Activated CD8-positive, alpha-beta memory T cell treated with anti-CD3 and anti-CD28 coated beads, Interleukin-2, amount 50 U/mL, for 24 hours (primary cell): Measurements from ENCODE around the gene NR1D1.

Source experiments
- DNase-seq: peaks from one replicate; pipeline ENCODE4 v3.0.0-alpha.2; 2020; ENCODE audit errors: extremely low read depth

The NR1D1 gene

DNA sequence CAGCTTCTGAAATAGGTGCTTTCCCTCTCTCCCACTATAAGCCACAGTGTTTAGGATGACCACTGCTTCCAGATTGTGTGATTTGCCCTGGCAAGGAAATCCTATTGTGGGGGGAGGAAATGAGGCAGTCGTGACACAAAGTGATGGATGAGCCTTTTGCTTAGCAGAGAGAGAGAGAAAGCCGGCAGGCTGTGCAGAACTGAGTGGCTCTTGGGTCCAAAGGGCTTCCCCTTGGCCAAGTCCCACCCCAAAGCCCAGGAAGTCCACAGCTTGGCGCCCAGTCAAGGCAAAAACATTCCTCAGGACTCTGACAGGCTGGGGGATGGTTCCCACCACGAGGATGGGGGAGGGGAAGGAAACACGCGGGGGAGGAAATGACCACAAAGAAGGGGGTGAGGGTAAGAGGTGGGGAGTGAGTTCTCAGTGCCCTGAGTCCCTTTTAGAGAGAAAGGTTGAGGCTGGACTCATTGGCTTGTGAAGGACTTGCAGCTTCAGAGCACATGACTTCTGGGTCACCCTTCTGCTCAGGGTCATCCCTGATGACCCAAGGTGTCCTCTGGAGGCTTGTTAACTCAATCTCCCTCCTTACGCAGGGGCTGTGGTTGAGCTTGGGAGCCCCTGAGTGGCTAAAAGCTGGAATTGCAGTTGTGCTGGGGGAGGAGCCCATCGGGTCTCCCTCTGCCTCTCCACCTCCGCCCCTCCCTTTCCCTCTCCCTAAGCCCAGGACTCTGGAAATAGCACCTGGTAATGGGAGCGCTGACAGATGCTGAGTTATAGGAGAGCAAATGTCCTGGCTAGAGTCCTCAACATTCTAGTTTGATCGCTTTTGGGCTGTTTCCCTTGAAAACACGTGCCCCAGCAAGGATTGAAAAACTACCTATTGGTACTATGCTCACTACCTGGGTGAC is 11.1 kb upstream of the NR1D1 start:
- no peak for DNase-seq

DNA sequence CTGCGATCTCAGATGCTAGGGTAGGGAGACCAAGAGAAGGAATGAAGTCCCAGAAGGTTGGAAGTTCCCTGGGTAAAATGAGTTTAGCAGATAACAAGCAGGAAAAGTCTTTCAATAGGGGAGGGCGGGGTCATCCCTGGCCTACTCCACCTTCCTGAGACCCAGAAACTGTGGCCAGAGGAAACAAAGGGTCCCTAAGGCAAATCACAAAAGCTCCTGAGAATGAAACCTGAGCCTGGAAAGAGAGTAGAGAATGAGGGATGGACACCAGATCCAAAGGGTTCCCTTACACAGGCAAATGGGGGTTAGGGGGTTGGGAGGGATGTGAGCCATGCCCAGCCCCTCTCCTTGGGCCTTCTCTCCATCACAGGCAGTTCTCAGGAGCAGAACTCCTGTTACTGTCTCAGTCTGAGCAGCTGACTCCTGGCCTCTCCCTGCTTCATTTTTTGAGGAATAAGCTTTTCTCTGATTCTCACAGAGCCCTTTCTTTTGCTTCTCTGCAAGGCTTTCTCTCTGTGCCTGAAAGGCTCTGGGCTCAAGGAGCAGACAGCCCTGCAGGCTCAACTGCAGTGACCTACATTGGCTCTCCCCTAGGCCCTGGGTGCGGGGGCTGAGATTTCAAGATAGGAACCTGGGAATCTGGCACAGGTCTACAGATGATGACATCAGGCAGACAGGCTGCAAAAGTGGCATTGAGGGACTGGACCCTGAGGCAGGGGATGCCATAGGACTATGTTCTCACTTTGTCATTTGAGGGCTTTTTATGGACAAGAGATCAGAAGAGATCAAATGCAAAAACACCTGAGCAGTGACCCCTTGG is 9.8 kb upstream of the NR1D1 start:
- no peak for DNase-seq

DNA sequence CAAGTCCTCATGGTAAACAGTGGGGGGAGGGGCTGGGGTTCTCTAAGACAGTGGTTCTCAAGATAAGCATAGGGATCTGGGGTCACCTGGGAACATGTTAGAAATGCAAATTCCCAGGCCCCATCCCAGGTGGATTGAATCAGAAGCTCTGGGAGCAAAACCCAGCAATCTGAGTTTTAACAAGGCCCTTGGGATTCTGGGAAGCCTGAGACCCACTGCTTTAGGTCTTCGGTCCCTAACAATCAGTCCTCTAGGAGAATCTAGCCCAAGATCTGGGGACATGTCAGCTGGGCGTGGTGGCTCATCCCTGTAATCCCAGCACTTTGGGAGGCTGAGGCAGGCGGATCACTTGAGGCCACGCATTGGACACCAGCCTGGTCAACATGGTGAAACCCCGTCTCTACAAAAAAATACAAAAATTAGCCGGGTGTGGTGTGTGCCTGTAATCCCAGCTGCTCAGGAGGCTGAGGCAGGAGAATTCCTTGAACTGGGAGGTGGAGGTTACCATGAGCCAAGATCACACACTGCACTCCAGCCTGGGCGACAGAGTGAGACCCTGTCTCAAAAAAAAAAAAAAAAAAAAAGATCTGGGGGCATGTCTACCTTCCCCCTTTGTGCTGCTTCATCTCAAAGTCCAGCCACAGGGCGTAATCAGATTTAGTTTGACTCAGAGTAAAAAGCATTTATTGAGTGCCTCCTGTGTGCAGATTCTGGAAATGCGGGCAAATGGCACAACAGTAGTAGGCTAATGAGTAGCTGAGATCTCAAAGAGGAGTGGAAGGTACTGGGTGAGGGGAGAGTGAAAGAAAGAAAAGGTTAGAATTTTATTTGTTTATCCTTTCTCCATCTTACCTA is 8.8 kb upstream of the NR1D1 start:
- DNase-seq: no peak

DNA sequence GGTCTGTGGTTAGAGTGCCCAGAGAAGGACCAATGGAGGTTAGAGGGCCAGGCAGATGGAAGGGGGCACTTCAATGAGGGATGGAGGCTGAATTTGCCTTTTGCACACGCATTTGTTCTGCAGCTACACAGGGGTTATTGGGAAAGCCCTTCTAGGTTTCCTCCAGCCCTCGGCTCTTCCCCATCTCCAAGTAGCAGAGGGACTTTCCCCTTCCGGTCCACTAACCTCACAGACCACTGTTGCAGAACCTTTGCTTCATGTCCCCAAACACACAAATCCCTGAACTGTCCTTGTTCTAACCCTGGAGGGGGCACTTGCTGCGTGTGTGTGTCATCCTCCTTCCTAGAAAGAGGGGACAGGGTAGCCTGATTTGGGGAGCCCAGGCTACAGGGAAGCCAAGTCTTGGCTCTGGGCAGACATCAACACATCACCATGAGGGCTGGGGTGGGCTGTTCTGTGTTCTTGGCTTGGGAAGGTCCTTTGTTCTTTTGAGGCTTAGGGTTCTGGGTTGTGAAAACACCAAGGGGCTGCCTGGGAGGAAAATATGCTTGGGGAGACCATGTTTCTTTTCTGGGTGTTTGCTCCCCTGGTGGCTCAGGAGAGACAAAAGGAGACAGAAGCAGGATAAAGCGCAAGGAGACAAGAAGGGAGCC is 7.3 kb upstream of the NR1D1 start:
- no peak for DNase-seq

DNA sequence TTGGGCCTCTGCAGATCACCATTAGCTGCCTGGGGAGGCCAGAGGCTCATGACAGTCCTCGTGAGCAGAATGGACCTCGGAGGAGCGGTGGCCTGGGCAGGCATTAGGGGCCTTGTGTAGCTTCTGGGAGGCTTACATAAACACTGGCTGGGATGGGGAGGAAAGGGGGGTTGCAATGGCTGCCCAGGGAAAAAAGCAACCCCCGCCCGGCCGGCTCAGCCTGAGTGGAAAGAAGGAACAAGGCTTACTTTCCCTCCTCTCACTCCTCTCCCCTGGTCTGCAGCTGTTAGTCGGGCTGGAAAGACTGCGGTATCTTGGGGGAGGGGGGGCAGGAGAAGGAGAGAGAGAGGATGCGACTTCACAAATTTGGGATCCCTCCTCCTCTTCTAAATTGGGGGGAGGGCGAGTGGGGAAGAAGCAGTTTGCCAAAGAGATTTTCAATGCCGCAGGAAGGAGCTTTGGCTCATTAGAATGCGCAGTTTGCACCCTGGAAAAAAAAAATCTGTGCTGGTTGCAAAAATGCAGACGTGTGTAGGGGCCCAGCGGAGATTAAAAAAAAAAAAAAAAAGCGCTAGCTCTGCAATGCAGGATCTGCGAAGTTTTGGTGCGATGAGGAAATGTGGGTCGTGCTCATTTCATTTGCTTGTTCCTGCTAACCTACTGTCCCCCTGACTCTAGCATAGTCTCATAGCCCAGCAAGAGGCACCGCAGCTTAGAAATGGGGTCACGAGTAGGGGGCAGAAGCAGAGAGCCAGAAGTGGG is 6.6 kb upstream of the NR1D1 start:
- DNase-seq: no peak

DNA sequence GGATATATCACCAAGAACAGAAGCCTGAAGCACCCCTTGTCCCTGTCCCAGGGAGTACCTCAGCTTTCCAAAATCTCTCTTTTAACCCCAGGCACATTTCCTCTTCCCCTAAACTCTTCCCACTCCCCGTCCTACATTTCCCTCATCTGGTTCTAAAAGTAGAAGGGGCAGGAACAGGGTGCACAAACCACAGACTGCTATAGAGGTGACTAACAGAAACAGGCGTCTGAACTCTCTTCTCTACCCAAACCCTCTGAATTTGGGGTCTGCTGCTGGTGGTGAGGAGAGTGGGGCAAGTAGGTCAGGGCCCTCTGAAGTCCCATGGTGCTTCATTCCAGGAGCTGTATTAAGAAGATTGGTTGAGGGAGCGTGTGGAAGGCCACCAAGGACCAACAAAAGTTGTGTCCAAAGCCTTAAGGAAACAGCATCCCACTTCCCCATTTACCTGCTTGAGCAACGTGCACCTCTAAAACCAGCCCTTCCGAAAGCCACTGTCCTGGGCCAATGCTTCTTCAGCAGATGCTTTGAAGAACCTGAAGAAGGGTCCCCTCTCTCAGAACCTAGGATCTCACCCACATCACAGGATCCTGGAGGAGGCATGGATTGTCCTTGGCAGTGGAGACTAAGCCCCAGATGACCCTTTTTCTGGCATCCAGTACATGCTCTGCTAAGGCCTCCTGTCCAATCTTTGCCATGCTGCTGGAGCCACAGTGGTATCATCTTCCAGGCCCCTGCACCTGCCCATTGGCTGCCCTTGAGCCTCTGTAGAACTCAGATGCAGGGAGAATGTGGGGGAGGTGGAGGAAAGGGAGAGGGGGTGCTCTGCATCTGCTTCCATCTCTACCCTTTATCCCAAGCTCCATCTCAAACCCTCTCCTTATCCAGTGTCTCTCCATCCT is 5.7 kb upstream of the NR1D1 start:
- DNase-seq: no peak

DNA sequence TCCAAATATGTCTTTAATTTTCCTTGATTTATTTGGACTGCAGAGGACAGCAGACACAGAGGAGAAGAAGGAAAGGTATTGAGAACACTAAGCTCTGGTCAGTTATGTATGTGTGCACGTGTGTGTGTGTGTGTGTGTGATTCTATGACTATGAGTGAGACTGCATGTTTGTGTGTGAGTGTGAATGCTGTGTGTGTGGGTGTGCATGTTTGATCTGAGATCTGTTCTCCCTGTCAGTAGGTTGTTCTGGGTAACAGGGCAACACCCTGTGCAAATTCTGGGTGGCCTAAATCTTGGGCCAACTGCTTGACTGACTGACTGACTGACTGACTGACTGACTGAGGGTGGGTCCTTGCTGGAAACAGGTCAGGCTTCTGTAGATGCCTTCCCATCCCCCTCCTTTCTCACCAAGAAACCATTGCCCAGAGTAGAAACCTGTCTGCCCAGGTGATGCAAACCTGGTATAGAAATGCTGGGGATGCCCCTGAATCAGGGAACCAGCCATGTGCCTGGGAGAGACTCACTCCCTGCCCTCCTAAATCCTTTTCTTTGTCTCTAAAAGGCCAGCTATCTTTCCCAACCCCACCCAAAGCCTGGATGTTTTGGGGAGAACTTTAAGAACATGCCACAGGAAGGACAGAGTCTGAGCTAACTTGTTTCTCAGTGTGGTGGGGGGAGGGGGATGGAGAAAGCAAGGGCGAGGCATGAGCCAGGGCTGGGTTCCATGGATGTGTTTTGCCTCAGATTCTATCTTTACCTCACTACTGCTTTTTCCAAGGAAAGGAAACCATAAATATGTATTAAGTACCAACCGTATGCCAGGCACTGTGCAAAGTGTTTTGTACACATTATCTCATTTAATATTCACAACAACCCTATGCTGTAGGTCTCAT is 4.5 kb upstream of the NR1D1 start:
- no peak for DNase-seq

DNA sequence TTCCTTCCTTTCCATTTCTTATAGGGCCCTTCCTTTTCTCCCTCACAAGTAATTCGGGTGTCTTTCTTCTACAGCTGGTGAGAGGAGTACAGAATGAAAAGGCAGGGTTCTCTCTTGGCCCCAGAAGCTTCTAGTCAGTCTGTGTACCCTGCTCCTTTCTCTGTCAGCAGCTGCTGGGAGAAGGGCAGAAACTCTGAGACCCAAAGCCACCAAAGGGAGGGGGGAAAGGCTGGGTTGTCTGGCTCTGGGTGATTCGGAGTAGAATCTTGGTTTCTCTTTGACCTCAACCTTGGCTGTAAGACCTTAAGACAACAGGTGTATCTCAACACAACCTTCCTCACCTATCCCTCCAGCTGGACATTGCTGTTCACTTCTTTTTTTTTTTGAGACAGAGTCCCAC is 3.3 kb upstream of the NR1D1 start:
- no peak for DNase-seq

DNA sequence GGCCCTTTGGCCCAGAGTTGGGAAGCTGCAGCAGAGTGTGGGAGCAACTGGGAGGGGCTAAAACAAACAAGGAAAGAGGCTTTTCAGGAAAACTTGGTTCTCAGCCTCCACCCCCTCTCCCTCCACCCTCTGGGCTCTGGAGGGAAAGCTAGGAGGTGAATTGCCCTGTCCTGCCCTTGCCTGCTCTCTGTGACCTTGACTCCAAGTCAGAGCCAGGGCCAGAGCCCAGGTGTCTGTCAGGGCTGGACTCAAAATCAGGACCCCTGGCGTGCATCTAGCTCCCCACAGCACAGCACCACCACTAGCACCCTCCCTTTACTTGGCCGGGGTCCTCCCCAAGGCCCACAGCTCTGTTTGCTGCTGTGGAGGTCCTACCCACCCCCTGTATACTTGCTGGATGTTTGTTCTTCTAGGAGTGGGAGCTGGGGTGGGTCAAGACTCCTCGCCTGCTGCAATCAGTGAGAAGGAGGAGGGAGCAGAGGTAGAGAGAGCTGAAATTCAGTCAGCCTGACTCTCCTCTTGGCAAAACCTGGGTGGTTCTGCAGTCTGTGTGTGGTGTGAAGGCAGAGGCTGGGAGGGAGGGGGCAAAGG is 2.8 kb upstream of the NR1D1 start:
- no peak for DNase-seq

DNA sequence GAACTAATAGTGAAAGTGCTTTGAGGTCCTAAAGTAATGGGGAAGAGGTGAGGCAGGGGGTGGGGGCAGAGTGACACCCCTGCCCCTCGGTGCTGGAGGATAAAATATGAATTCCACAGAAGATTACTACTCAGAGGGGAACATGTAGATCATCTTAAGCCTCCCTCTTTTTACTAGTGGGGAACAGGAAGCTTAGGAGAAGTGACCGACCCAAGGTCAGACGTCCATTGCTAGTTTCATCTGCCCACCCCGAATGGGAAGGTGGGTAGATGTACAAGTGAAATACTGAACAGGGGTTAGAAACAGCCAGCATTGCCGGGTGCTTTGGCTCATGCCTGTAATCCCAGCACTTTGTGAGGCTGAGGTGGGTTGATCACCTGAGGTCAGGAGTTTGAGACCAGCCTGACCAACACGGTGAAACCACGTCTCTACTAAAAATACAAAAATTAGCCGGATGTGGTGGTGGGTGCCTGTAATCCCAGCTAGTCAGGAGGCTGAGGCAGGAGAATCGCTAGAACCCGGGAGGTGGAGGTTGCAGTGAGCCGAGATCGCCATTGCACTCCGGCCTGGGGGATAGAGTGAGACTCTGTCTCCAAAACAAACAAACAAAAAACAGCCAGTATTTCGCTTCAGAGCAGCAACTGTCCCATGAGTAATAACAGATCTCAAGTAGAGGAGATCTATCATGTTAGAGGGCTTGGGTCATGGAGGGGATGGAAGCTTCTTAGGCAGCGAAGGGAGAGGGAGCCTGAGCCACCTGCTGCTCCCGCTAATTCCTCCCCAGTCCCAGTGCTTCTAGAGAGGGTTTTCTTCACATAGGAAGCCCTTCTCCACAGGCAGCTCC is 1.2 kb upstream of the NR1D1 start:
- DNase-seq: no peak

DNA sequence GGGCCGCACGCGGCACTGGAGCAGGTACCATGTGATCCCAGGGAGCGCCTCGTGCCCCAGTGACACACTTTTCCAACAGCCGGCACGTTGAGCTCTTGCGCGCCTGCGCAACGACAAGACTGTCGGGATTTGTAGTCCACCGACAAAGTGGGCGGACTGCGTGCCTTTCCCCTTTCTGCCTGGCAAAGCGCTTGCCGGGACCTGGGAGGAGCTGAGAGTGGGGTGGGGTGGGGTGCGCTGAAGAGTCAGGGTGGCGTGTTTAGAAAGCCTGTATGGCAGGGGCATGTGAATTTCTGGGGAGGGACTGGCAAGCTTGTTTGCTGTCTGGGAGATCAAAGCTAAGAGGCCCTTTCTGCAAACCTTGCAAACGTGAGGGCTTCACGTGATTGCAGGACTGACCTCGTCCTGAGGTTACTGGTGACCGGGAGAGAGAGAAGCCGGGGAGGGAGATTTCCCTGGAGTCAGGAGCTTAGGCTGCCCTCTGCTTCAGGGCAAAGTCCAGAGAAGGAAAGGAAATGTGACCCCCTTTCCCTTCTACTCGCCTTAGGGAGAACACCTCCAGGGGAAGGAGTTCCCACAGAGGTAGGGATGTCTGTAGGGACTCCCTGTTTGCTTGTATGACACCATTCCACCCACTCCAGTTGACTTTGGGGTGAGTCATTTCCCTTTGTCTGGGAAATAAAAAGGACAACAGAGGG is 429 bp upstream of the NR1D1 start:
- peak; percentile 86 for DNase-seq

DNA sequence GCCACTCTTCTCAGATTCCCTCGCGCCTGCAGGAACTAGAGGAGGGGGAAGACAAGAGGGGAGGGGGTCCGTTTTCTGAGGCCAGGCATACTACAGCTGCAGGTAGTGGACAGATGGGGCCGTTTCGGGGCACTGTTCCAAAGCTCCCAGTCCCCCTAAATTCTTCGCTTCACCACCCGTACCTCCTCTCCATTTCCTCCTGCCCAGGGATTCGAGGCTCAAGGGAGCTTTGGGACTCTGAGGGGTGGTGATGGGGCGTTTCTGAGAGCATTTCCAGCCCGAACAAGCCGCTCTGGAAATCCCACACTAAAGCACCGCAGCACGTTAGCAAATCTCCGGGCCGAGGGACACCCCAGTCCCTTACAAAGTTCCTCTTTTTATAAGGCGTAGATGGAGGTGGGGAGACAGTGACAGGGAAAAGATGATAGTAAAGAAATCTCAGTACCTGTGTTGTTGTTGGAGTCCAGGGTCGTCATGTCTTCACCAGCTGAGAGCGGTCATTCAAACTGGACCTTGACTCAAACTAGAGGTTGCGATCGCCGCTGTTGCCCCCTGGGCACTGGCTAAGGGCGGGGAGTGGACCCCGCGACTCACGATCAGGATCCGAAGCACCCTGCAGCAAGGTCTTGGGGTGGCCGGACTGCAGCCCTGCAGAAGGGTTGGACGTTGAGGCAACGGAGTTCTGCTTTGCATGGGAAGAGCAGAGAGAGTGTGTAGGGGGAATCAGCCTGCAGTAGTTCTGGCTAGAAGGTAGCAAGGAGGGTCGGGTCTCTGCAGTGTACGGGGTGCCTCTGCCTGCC is 570 bp downstream of the NR1D1 start:
- DNase-seq: no peak

DNA sequence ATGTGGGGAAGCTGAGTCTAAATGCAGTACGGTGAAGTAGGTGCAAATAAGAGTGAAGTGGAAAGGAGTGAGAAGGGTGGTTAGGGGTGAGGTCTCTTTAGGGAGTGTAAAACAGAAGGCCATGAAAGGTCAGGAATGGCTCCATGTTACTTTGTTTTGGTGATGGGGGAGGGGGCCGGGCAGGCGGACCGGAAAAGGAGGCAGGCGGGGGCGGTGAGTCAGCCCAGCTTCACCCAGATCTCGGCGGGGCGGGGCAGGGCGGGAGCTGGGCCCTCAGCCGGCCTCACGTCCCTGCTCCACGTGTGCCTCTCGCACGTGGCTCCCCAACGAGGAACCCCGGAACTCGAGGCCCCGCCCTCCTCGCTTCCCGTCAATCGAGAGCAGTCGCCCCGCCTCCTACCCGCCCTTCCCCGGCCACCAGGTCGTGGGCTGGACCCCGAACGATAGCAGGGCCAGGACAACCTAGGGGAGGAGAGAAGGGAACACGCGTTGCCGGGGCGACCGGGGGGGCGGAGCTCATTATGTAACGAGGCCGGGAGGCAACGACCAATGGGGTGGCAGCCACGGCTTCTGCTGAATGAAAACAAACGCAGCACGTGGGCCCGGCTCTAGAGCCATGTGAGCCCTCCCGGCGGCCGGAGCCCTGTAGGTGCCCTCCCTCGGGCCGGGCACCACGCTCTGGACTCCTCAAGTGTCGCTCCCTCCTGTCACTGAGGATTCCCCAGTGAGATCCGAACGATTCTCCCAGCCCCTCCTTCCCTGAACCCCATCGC is 1.4 kb downstream of the NR1D1 start:
- peak; percentile 98 for DNase-seq

DNA sequence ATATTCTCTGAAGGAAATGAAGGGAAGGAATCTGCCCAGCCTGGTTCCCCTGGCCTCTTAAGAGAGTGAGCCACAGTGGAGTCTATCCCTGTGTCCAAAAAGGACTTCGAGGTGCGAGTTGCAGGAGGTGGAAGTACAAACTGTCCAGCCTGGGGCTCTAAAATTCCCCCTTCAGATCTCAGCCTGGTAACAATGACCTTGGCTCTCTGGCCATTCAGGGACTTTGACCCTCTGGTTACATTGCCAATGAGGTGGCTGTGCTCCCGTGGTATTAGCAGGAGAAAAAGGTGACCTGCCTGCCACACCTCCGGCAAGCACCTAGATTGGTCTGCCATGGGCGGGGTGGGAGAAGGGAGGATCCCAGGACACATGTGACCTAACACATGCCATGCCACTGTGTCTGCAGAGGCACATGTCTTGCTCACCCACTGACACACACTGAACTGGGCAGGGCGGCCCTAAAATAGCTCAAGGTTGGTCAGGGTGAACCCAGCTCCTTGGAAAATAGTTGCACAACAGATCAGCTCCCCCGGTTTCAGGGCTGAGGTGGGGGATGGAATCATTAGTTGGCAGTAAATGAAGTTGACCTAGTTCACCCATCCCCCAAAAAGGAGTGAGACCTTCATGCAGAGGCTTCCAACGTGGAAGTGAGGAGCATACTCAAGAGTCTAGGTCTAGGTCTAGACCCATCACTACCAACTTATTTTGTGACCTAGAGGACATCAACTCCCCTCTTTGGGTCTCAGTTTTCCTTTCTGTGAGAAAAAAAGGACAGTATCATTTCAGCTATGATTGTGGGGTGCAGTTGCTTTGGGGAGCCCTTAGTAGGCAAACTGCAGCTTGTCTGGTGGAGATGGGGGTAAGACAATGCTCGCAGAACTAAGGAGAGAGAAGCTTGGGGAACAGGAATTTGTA is 2.2 kb downstream of the NR1D1 start:
- no peak for DNase-seq
